HG03442 (cell line): Measurements from ENCODE around the gene CASP4.

Experiments used
- ATAC-seq: cut with Tn5 transposase; IDR thresholded peaks from one replicate; pipeline ENCODE4 v1.9.1; 2021; ENCODE audit warnings: mild to moderate bottlenecking, moderate library complexity; ENCODE audit not compliant: unreplicated experiment

The CASP4 gene

GRCh38 chr11:104895634-104896033 is 72.7 kb downstream of the CASP4 start:
- no peak for ATAC-seq

DNA sequence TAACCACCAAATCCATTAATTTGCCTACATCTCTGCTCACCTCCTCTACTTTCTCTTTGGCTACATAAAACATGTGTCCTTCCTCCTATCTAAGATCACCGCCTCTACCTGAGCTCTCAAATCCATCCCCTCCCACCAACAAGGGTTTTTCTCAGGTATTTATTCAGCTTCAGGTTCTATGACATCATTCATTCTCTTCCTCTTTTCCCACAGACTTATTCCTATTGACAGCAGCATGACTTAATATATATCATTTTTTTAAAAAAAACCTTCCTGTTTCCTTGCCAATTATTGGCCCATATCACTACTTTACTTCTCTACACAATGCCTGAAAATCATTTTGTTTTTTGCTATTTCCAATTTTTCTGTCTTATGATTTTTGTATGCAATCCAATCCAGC is 74.5 kb downstream of the CASP4 start:
- no peak for ATAC-seq
